Activated naive CD4-positive, alpha-beta T cell treated with anti-CD3 and anti-CD28 coated beads, Interleukin-2, amount 50 U/mL, for 24 hours (primary cell): ENCODE data around the gene SBDS.
"Not testable (repeated sequence)": the region's sequence is repeated elsewhere in the genome, so short reads cannot be mapped to it uniquely, and the experiment has no call there.

ENCODE experiments used
- H3K27ac Mint-ChIP-seq: one replicate; pipeline ENCODE4 v1.8.0; 2021; ENCODE audit warnings: mild to moderate bottlenecking, mixed read lengths
- H3K27me3 Mint-ChIP-seq: one replicate; pipeline ENCODE4 v1.8.0; 2021; ENCODE audit warnings: mixed read lengths
- H3K36me3 Mint-ChIP-seq: one replicate; pipeline ENCODE4 v1.8.0; 2021; ENCODE audit warnings: mixed read lengths
- H3K4me1 Mint-ChIP-seq: one replicate; pipeline ENCODE4 v1.8.0; 2021; ENCODE audit warnings: mixed read lengths
- H3K4me3 Mint-ChIP-seq: one replicate; pipeline ENCODE4 v1.8.0; 2021; ENCODE audit warnings: mild to moderate bottlenecking, mixed read lengths
- H3K9me3 Mint-ChIP-seq: one replicate; pipeline ENCODE4 v1.8.0; 2021; ENCODE audit warnings: mixed read lengths

The SBDS gene

DNA sequence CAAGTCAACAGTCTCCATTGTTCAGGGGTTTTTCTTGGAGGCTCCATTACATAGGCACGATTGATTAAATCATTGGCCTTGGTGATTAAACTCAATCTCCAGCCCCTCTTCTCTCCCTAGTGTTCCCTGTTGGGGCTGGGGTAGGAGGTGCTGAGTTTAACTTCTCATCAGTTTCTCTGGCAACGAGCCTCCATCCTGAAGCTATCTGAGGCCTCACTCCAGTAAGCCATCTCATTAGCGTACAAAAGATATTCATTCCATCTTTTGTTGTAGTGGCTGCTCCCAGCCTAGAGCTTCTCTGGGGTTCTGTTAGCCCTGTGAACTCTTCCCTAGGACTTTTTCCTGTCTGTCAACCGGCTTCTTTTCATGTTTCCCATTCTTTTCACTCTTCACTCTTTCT, 12.9 kb upstream of the SBDS start:
- Mint-ChIP-seq H3K27ac (peak overlapping the region; percentile 55), H3K4me1 (peaks cover 14% of the 10 kb centered on the region), H3K4me3 (no peak overlapping the region), H3K36me3 (peaks cover 8% of the 10 kb centered on the region), H3K9me3 (no peaks in the 10 kb centered on the region), H3K27me3 (no peaks in the 10 kb centered on the region)

DNA sequence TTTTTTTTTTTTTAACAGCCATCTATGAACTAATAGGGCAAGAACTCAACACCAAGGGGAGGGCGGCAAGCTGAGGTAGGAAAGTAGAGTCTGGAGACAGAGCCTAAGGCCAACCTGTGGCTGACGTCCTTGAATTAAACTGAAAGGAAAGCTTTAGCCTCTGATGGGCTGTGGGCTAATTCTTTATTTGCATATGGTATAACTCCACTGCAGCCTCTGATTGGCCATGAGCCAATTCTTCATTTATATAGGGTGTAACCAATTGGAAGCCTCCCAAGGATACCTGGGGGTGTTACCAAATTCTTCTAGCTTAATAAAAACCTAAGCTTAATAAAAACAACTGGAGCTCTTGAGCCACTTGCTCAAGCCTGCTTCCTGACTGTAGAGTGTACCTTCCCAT, 11.6 kb upstream of the SBDS start:
- Mint-ChIP-seq H3K4me3 (no peak overlapping the region), H3K27ac (no peak overlapping the region), H3K9me3 (no peaks in the 10 kb centered on the region), H3K36me3 (peaks cover 9% of the 10 kb centered on the region), H3K4me1 (peaks cover 18% of the 10 kb centered on the region), H3K27me3 (no peaks in the 10 kb centered on the region)

DNA sequence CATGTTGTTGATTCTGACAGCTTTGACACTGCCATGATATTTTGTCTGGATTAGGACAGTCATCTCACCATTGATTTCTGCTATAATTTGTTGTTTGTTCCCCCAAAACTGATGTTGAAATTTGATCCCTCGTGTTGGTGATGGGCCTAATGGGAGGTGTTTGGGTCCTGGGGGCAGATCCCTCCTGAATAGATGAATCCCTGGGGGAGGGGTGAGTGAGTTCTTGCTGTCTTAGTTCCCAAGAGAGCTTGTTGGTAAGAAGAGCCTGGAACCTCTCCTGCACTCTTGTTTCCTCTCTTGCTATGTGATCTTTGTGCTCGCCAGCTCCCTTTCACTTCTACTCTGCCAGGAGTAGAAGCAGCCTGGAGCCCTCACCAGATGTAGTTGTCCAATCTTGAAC, 8.8 kb upstream of the SBDS start:
- not testable (repeated sequence) for H3K27me3 Mint-ChIP-seq, H3K27ac Mint-ChIP-seq, H3K9me3 Mint-ChIP-seq, H3K36me3 Mint-ChIP-seq
- peak overlapping the region; percentile 19 for H3K4me3 Mint-ChIP-seq
- H3K4me1 Mint-ChIP-seq: peaks cover 25% of the 10 kb centered on the region

DNA sequence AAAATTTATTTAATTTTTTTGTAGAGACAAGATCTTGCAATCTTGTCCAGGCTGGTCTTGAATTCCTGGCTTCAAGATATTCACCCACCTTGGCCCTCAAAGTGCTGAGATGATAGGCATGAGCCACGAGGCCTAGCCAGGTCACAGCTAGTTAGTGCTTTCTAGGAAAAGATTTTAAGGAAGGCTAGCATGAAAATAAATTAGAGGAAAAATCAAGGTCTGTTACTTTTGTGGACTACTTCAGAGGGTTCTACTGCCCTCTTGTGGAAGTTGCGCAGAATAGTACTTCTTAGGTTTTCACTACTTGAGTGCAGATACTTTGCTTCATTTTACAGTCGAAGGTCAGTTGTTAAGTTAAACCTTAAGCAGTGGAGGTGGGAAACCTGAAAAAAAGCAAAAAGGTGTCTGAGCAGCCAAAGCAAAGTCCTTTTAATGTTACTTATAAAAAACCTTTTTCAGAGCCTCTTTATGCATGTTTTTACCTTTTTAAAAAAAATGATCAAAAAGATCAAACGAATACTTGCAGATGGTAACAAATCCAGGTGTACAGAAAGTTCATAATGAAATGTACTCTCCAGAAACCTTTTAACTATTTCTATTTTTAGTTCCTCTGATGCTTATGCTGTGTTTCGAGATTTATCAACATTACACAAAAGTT, 5.3 kb upstream of the SBDS start:
- H3K27ac Mint-ChIP-seq, H3K9me3 Mint-ChIP-seq, H3K36me3 Mint-ChIP-seq, H3K27me3 Mint-ChIP-seq: not testable (repeated sequence)
- Mint-ChIP-seq H3K4me1 (peaks cover 29% of the 10 kb centered on the region), H3K4me3 (peak overlapping the region; percentile 8)

DNA sequence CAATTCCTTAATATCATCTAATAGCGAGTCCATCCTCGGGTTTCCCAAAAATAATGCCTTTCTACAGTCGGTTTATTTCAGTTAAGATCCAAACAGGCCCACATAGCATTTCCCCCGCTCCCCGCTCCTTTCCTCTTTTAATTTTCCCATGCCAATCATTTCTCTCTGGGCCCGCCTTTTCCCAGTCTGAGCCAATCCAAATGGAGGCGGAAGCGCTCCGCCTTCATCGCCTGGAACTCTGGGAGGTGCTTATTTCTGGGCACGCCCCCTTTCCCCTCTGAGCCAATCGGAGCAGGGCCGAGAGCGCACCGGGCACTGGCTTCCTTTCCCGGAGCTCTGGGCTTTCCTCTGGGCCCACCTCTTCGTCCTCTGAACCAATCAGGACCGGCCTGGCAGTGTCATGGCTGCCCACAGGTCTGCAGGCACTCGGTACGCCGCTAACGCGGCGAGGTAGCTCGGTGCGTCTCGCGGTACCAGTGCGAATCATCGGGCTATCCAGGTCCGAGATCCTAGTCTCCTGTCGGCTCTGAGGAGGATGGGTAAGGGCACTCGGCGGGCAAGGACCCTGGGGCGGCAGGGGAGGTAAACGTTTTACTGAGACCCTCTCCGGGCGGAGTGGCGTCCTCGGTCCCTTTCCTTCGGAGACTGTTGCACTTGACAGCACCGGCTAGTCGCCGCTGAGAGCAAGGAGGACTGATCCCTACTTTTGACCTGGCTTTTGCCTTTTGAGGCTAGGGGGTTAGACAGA, 1.2 kb upstream of the SBDS start, which contains the start of gene TYW1:
TYW1 (plus strand) TSS at position 390 of the 748 bp plus-strand sequence; CDS start at position 536, 146 bp downstream.
- H3K9me3 Mint-ChIP-seq, H3K36me3 Mint-ChIP-seq, H3K27me3 Mint-ChIP-seq: not testable (repeated sequence)
- H3K4me1 Mint-ChIP-seq: peaks cover 38% of the 10 kb centered on the region
- H3K27ac Mint-ChIP-seq: peak within 1 kb of the TSS; percentile 99
- peak within 1 kb of the TSS; percentile 96 for H3K4me3 Mint-ChIP-seq

DNA sequence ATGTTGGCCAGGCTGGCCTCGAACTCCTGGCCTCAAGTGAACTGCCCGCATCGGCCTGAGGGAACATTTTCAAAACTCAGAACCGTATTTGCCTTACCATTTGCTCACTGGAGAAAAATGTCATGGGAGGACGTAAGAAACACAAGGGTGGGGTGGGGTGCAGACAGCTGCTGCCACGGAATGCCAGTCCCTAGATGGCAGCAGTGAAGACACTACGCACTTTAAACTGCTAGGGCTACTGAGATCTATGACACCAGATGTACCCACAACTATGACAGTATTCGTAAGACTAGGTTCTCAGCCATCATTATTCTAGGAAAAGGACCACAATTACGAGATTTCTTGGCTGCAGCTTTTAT, 716 bp downstream of the SBDS start:
- H3K9me3 Mint-ChIP-seq, H3K27me3 Mint-ChIP-seq, H3K36me3 Mint-ChIP-seq: not testable (repeated sequence)
- H3K4me3 Mint-ChIP-seq: peak overlapping the region; percentile 96
- H3K4me1 Mint-ChIP-seq: peaks cover 36% of the 10 kb centered on the region
- H3K27ac Mint-ChIP-seq: peak overlapping the region; percentile 99

DNA sequence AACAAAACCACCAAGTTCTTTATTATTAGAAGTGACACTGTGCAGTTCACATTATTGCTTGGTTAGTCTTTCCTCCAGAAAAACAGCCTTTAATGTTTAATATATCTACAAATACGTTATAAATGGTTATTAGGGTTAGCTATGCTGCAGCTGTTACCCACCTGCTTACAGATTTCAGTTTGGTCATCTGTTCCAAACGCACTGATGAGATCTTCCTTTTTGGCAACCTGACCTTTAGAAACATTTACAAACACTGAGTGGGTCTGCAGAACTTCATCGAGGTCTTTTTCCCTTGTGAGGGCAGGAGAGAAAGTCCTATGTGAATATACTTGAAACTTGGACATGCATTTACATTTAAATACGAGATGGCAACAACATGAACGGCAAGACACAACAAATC, 1.3 kb downstream of the SBDS start:
- not testable (repeated sequence) for H3K27me3 Mint-ChIP-seq, H3K9me3 Mint-ChIP-seq, H3K36me3 Mint-ChIP-seq
- Mint-ChIP-seq H3K4me1 (peaks cover 34% of the 10 kb centered on the region), H3K4me3 (peak overlapping the region; percentile 96), H3K27ac (peak overlapping the region; percentile 70)

DNA sequence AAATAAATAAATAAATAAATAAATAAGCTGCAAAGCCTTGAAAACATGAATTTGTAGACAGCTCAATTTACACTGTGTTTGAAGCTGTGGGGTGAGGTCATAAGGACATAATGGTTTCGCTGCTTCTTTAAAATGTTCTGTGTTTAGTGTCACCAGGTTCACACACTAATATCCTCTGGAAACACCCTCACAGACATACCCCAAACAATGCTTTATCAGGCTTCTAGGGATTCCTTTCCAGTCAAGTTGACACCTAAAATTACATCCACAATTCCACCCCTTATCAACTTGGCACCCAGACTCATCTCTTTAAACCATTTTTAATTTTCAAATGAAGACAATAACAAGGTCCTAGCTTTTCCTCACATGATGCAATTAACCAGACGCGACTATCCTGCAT, 5.8 kb downstream of the SBDS start:
- H3K4me1 Mint-ChIP-seq: peaks cover 23% of the 10 kb centered on the region
- H3K27me3 Mint-ChIP-seq, H3K27ac Mint-ChIP-seq, H3K9me3 Mint-ChIP-seq, H3K4me3 Mint-ChIP-seq: not testable (repeated sequence)
- H3K36me3 Mint-ChIP-seq: peaks cover 14% of the 10 kb centered on the region

DNA sequence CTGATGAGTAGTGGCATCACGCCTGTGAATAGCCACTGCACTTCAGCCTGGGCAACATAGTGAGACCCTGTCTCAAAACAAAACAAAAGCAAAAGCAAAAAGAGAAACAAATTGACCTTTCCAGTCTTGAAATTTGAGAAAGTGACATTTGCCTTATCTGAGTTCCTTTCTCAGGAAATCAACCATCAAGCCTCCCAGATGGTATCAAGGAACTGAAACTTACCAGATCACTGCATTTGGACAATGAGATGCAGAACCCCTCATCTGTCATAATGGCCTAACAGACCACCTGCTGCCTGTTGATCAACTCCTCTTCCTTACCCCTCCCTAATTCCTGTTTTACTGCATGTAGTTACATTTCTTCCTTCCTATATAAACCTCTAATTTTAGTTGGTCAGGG, 15.1 kb downstream of the SBDS start:
- not testable (repeated sequence) for H3K27me3 Mint-ChIP-seq, H3K36me3 Mint-ChIP-seq, H3K4me1 Mint-ChIP-seq, H3K9me3 Mint-ChIP-seq, H3K4me3 Mint-ChIP-seq
- peak overlapping the region; percentile 87 for H3K27ac Mint-ChIP-seq

DNA sequence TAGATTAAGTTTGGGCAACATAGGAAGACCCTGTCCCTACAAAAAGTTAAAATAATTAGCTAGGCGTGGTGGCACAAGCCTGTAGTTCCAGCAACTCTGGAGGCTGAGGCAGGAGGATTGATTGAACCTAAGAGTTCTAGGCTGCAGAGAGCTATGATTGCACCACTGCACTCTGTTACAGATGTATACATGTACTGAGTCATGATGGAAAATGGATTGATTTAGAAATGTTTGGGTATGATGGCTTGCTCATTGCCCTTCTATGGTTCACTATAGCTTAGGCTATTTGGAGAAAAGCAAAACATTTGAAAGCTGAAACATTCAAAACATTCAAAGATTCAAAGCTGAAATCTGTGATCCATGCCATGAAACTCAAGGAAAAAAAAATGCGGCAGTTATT, 16.4 kb downstream of the SBDS start:
- H3K4me3 Mint-ChIP-seq, H3K36me3 Mint-ChIP-seq, H3K27me3 Mint-ChIP-seq, H3K4me1 Mint-ChIP-seq, H3K9me3 Mint-ChIP-seq, H3K27ac Mint-ChIP-seq: not testable (repeated sequence)

DNA sequence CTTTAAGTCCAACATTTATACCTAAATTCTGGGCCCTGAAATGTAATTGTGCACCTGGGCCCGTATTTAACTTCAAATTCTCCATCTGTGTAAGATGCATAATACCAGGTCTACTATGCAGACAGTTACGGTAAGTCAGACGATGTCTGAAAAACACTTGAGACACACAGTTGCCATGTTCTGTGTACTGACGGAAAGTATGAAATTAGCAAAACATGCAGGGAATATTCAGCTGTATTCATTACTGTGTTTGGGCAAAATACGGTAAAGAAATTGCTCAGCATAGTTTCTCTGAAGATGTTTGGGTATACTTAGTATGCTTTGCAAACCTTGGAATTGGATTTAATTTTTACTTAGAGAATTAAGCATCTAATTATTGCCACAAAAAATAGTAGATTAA, 17.1 kb downstream of the SBDS start:
- H3K4me1 Mint-ChIP-seq, H3K36me3 Mint-ChIP-seq, H3K9me3 Mint-ChIP-seq, H3K4me3 Mint-ChIP-seq, H3K27ac Mint-ChIP-seq, H3K27me3 Mint-ChIP-seq: not testable (repeated sequence)

DNA sequence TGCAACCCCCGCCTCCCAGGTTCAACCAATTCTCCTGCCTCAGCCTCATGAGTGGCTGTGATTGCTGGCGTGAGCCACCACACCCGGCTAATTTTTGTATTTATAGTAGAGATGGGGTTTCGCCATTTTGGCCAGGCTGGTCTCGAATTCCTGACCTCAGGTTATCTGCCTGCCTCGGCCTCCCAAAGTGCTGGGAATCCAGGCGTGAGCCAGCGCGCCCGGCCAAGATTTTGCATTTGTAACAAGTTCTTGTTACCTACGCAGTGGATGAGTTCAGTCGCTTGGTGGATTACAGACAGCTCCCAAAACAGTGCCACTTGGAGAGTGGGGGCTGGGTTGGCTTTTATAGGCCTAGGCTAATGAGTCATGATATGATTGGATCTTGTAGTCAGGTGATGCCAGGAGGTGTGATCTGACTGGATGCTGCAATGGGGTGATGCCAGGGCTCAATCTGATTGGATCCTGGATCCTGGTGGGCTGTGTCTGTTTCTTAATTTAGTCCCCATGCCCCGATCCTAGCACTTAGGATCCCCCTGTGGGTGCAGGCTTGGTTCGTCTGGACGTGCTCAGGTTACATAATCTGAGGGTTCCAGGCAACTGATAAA, 20.3 kb downstream of the SBDS start:
- H3K27me3 Mint-ChIP-seq: no peaks in the 10 kb centered on the region
- no peak overlapping the region for H3K4me3 Mint-ChIP-seq
- H3K27ac Mint-ChIP-seq: no peak overlapping the region
- H3K9me3 Mint-ChIP-seq: peaks cover 5% of the 10 kb centered on the region
- no peaks in the 10 kb centered on the region for H3K4me1 Mint-ChIP-seq
- peaks cover 3% of the 10 kb centered on the region for H3K36me3 Mint-ChIP-seq

DNA sequence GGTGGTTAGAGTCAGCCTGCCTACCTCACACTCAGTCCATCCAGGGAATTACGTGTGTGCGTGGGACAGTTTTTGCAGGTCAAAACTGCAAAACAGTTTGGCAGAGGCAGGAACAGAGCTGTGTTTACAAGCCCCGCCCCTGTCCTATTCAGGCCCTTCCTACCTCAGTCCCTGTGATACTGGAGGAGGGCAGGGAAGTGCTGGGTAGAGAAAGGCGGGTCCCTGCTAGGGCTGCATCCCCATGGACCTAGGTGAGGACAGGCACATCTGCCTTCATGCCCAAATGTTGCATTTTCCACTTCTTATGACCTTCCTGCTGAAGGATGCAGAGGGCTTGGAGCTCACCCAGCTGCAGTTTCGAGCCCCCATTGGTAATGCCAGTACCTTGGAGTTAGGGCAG, 25.1 kb downstream of the SBDS start:
- H3K27me3 Mint-ChIP-seq: no peaks in the 10 kb centered on the region
- no peak overlapping the region for H3K4me3 Mint-ChIP-seq
- no peak overlapping the region for H3K27ac Mint-ChIP-seq
- no peaks in the 10 kb centered on the region for H3K36me3 Mint-ChIP-seq
- H3K9me3 Mint-ChIP-seq: no peaks in the 10 kb centered on the region
- no peaks in the 10 kb centered on the region for H3K4me1 Mint-ChIP-seq

DNA sequence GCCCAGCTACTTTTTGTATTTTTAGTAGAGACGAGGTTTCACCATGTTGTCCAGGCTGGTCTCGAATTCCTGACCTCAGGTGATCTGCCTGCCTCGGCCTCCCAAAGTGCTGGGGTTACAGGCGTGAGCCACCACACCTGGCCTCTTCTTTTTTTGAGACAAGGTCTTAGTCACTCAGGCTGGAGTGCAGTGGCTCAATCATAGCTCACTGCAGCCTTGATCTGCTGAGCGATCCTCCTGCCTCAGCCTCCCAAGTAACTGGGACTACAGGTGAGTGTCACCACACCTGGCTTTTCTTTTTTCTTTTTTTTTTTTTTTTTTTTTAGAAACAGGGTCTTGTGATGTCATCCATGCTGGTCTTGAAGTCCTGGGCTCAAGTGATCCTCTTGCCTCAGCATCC, 26.4 kb downstream of the SBDS start:
- H3K36me3 Mint-ChIP-seq, H3K9me3 Mint-ChIP-seq, H3K27ac Mint-ChIP-seq, H3K4me1 Mint-ChIP-seq, H3K4me3 Mint-ChIP-seq, H3K27me3 Mint-ChIP-seq: not testable (repeated sequence)

DNA sequence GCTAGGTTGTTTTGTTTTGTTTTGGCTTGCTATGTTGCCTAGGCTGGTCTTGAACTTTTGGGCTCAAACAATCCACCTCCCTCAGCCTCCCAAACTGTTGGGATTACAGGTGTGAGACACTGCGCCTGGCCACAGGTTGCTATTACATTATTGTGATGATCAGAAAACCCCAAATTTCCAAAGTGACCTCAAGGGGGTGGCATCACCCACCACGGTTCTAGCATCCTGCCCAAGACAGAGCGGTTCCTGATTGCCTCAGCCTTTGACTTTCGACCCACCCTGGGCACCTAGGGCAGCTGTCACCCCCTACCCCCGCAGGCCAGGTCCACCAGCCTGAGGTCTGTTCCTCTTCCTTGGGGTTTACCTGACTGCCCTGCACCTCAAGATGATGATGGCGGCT, 28.4 kb downstream of the SBDS start:
- Mint-ChIP-seq H3K27ac (no peak overlapping the region), H3K4me3 (no peak overlapping the region), H3K4me1 (no peaks in the 10 kb centered on the region), H3K27me3 (no peaks in the 10 kb centered on the region), H3K36me3 (no peaks in the 10 kb centered on the region), H3K9me3 (no peaks in the 10 kb centered on the region)

DNA sequence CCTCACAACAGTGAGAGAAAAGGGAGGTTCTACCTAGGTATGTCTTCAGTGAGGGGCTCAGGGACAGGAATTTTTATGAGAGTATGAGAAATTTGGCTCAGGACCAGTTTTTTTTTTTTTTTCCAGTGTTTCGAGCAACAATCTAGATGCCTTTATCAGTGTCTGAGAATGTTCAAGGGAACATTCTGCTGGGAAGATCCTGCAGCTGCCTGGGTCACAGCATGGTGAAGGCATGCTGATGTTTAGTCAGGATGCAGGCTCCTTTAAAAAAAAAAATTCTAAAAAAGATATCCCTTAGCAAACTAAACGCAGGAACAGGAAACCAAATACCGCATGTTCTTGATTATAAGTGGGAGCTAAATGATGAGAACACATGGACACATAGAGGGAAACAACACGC, 31.0 kb downstream of the SBDS start:
- Mint-ChIP-seq H3K27me3 (no peaks in the 10 kb centered on the region), H3K27ac (no peak overlapping the region), H3K4me1 (no peaks in the 10 kb centered on the region), H3K36me3 (no peaks in the 10 kb centered on the region), H3K4me3 (no peak overlapping the region), H3K9me3 (no peaks in the 10 kb centered on the region)

DNA sequence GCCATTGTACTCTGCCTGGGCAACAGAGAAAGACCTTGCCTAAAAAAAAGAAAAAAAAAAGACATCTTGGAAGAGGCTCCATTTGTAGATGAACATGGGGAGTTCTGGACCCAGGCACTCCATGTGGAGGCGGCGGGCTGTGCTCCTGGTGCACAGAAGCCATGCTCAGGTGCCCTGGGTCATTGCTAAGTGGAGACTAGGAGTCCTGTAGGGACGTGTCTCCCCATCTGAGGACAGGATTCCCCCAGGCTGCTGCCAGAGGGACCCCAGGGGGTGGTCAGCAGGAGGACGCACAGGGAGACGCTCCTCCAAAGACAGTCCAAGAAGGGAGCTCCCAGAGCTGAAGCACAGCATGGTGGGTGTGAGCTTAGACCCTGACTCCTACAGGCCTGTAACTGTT, 34.3 kb downstream of the SBDS start:
- Mint-ChIP-seq H3K4me1 (peaks cover 4% of the 10 kb centered on the region), H3K27me3 (no peaks in the 10 kb centered on the region), H3K9me3 (no peaks in the 10 kb centered on the region), H3K4me3 (no peak overlapping the region), H3K36me3 (no peaks in the 10 kb centered on the region), H3K27ac (no peak overlapping the region)
